BJ (cell line): ENCODE results near the gene PLEKHG3. TPM values are rescaled to one million over a fixed set of nuclear protein-coding genes. Genes with fewer than 3 reads are reported as not detected.

Source experiments
- CTCF ChIA-PET: fragments of 350-600 bp; formaldehyde crosslinking; extraction: SDS; loops from one replicate; lab custom pipeline; 2021; ENCODE audit warnings: antibody characterized with exemption, inconsistent platforms; lab: Yijun Ruan, JAX
- POLR2A ChIA-PET: fragments of 300-600 bp; sonication (Branson Sonifier 250); formaldehyde crosslinking; extraction: SDS; loops from one replicate; lab custom pipeline; 2021; ENCODE audit warnings: antibody characterized with exemption; lab: Charles Lee
- DNase-seq: peaks from one replicate; pipeline ENCODE4 v3.0.0-alpha.2; 2011; ENCODE audit warnings: low read depth
- H3K27me3 ChIP-seq: 2 replicates; pipeline ENCODE4 v1.6.0; 2011; ENCODE audit warnings: low read length; ENCODE audit not compliant: control insufficient read depth, insufficient read depth
- H3K36me3 ChIP-seq: 2 replicates; pipeline ENCODE4 v1.5.1; 2011; ENCODE audit warnings: low read length; ENCODE audit not compliant: control insufficient read depth, insufficient read depth
- H3K4me3 ChIP-seq: 2 replicates; pipeline ENCODE4 v1.5.1; 2011; ENCODE audit warnings: low read depth, mild to moderate bottlenecking, control low read depth, low read length
- CTCF ChIP-seq: IDR thresholded peaks from 2 replicates; pipeline ENCODE4 v1.5.1; 2011; ENCODE audit warnings: low read depth, mild to moderate bottlenecking, control low read depth, inconsistent platforms, low read length, moderate library complexity; ENCODE audit not compliant: insufficient read depth
- polyA plus RNA-seq: library from polyadenylated mRNA; depleted of rRNA; stranded (reverse); fragments of >200 nt; gene quantifications from 2 replicates; pipeline ENCODE4 v1.2.3, GENCODE V29; 2011

PLEKHG3 gene
- polyA plus RNA-seq, 1 experiment = 12.4 TPM

GRCh38 chr14:64786296-64787149, 82.3 kb downstream of the PLEKHG3 start:
- ChIA-PET POLR2A (no interaction called here), CTCF (interaction anchor here (1.1 to 9.4 kb wide), 2 partner anchors 15 to 37 kb away, joined by 3 to 67 read pairs; no protein-coding TSS in a partner anchor)
- Histone ChIP-seq H3K27me3 (0 out of 2 replicates have a peak, but pooled peaks cover 1% of the 10 kb centered on the region), H3K36me3 (no peaks in the 10 kb centered on the region), H3K4me3 (no peak overlapping the region)
- no peak for DNase-seq
- no peak for TF ChIP-seq CTCF

GRCh38 chr14:64787619-64788018, 83.4 kb downstream of the PLEKHG3 start:
- ChIA-PET CTCF (interaction anchor here (9.4 kb wide), 1 partner anchor 14 kb away, joined by 67 read pairs; no protein-coding TSS in a partner anchor), POLR2A (no interaction called here)
- Histone ChIP-seq H3K4me3 (no peak overlapping the region), H3K27me3 (no peaks in the 10 kb centered on the region), H3K36me3 (no peaks in the 10 kb centered on the region)
- TF ChIP-seq CTCF = no peak
- DNase-seq = no peak

DNA sequence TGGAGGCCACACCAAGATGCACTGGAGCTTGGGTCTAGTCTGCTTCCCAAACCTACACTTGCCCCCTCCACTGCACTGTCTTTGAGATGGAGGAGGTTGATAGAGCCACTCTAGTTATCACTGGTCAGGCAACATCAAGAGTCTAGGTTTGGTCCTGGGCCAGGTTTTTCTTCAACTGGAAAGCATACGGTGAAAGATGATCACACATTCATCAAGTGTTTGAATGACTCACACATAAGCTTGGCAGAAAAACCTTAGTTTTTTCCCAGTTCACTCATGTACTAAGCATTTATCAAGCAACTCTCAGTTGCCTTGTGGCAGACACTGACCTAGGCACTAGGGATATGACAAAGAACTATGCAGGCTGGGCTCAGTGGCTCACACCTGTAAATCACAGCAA, 84.5 kb downstream of the PLEKHG3 start:
- no peak overlapping the region for H3K4me3 ChIP-seq
- no peaks in the 10 kb centered on the region for H3K27me3 ChIP-seq
- peak; percentile 87 for DNase-seq
- H3K36me3 ChIP-seq = no peaks in the 10 kb centered on the region
- CTCF ChIA-PET = interaction anchor here (0.8 to 9.4 kb wide), 2 partner anchors 13 to 126 kb away, joined by 3 to 67 read pairs; partner anchors contain the start of gene CHURC1
- POLR2A ChIA-PET = no interaction called here
- TF ChIP-seq CTCF = no peak

- Histone ChIP-seq H3K36me3 (no peaks in the 10 kb centered on the region), H3K27me3 (no peaks in the 10 kb centered on the region), H3K4me3 (no peak overlapping the region)
- ChIA-PET CTCF (interaction anchor here (1.1 to 9.4 kb wide), 2 partner anchors 8 to 12 kb away, joined by 3 to 67 read pairs; no protein-coding TSS in a partner anchor), POLR2A (no interaction called here)
- DNase-seq = no peak
- no peak for TF ChIP-seq CTCF
Observed at GRCh38 chr14:64789696-64790095, 85.5 kb downstream of the PLEKHG3 start.

GRCh38 chr14:64790478-64790877, 86.3 kb downstream of the PLEKHG3 start:
- Histone ChIP-seq H3K27me3 (no peaks in the 10 kb centered on the region), H3K4me3 (no peak overlapping the region), H3K36me3 (no peaks in the 10 kb centered on the region)
- CTCF ChIA-PET = interaction anchor here (1.1 to 9.4 kb wide), 2 partner anchors 8 to 11 kb away, joined by 3 to 67 read pairs; no protein-coding TSS in a partner anchor
- POLR2A ChIA-PET = no interaction called here
- TF ChIP-seq CTCF = no peak
- no peak for DNase-seq
